RPMI8226 (cell line): ENCODE data around the gene SSMEM1.
"Not testable (repeated sequence)": the region's sequence is repeated elsewhere in the genome, so short reads cannot be mapped to it uniquely, and the experiment has no call there.

Source experiments
- DNase-seq: peaks from one replicate; pipeline ENCODE4 v3.0.0-alpha.2; 2015

SSMEM1 gene

GRCh38 chr7:130216025-130216424 is 8.4 kb downstream of the SSMEM1 start:
- no peak for DNase-seq

- DNase-seq: no peak
Observed at GRCh38 chr7:130216750-130217149, 9.1 kb downstream of the SSMEM1 start.

GRCh38 chr7:130218806-130219620 is 11.4 kb downstream of the SSMEM1 start:
- DNase-seq: no peak

GRCh38 chr7:130219871-130220270 is 12.2 kb downstream of the SSMEM1 start:
- DNase-seq: no peak

GRCh38 chr7:130221746-130222145 is 14.1 kb downstream of the SSMEM1 start:
- DNase-seq: no peak

- DNase-seq: peak; percentile 78
Observed at GRCh38 chr7:130223646-130224045, 16.0 kb downstream of the SSMEM1 start.

- DNase-seq: no peak
Observed at GRCh38 chr7:130224210-130224609, 16.6 kb downstream of the SSMEM1 start.

- DNase-seq: peak; percentile 44
Observed at GRCh38 chr7:130224923-130225322, 17.3 kb downstream of the SSMEM1 start.

- DNase-seq: no peak
Observed at GRCh38 chr7:130226333-130226732, 18.7 kb downstream of the SSMEM1 start.

GRCh38 chr7:130227883-130228575 is 20.4 kb downstream of the SSMEM1 start:
- no peak for DNase-seq

- DNase-seq: peak; percentile 37
Observed at GRCh38 chr7:130228840-130229502, 21.3 kb downstream of the SSMEM1 start.

GRCh38 chr7:130229981-130230380 is 22.3 kb downstream of the SSMEM1 start:
- not testable (repeated sequence) for DNase-seq

GRCh38 chr7:130231792-130232191 is 24.1 kb downstream of the SSMEM1 start:
- DNase-seq: no peak

- DNase-seq: no peak
Observed at GRCh38 chr7:130232209-130232608, 24.5 kb downstream of the SSMEM1 start.

GRCh38 chr7:130234078-130234477 is 26.4 kb downstream of the SSMEM1 start:
- no peak for DNase-seq

- not testable (repeated sequence) for DNase-seq
Observed at GRCh38 chr7:130236361-130236760, 28.7 kb downstream of the SSMEM1 start.

- DNase-seq: no peak
Observed at GRCh38 chr7:130240240-130240639, 32.6 kb downstream of the SSMEM1 start.

GRCh38 chr7:130242198-130243014 is 34.7 kb downstream of the SSMEM1 start:
- peak; percentile 60 for DNase-seq

GRCh38 chr7:130243486-130243885 is 35.8 kb downstream of the SSMEM1 start:
- DNase-seq: peak; percentile 71

GRCh38 chr7:130246491-130246890 is 38.8 kb downstream of the SSMEM1 start:
- DNase-seq: not testable (repeated sequence)

GRCh38 chr7:130248842-130249241 is 41.2 kb downstream of the SSMEM1 start:
- DNase-seq: not testable (repeated sequence)

GRCh38 chr7:130249626-130250025 is 42.0 kb downstream of the SSMEM1 start:
- not testable (repeated sequence) for DNase-seq

- DNase-seq: peak; percentile 35
Observed at GRCh38 chr7:130254555-130254954, 46.9 kb downstream of the SSMEM1 start.
